T-helper 2 cell treated with Interferon-gamma antibody and Interleukin-4, amounts not matched to agents 5 μg/mL and 100 μg/mL, for 36 hours (primary cell): Measurements from ENCODE around the gene PFKFB4.

Source experiments
- DNase-seq: peaks from one replicate; pipeline ENCODE4 v3.0.0; 2021; ENCODE audit warnings: low spot score
- H3K27ac Mint-ChIP-seq: one replicate; pipeline ENCODE4 v1.8.0; 2021; ENCODE audit warnings: mild to moderate bottlenecking, mixed read lengths
- H3K27me3 Mint-ChIP-seq: one replicate; pipeline ENCODE4 v1.8.0; 2021; ENCODE audit warnings: low read depth, mixed read lengths
- H3K36me3 Mint-ChIP-seq: one replicate; pipeline ENCODE4 v1.8.0; 2021; ENCODE audit warnings: low read depth, mixed read lengths
- H3K4me1 Mint-ChIP-seq: one replicate; pipeline ENCODE4 v1.8.0; 2021; ENCODE audit warnings: low read depth, mixed read lengths
- H3K4me3 Mint-ChIP-seq: one replicate; pipeline ENCODE4 v1.8.0; 2022; ENCODE audit warnings: mild to moderate bottlenecking, moderate library complexity, mixed read lengths
- H3K9me3 Mint-ChIP-seq: one replicate; pipeline ENCODE4 v1.8.0; 2021; ENCODE audit warnings: mixed read lengths

Gene PFKFB4

GRCh38 chr3:48569808-48570450 lies 13.3 kb upstream of the PFKFB4 start:
- Mint-ChIP-seq H3K4me1 (peaks cover 4% of the 10 kb centered on the region), H3K36me3 (no peaks in the 10 kb centered on the region), H3K27me3 (no peaks in the 10 kb centered on the region), H3K27ac (no peak overlapping the region), H3K9me3 (no peaks in the 10 kb centered on the region), H3K4me3 (no peak overlapping the region)
- DNase-seq, result no peak

GRCh38 chr3:48569400-48569799 lies 12.8 kb upstream of the PFKFB4 start:
- DNase-seq, result no peak
- Mint-ChIP-seq H3K9me3 (no peaks in the 10 kb centered on the region), H3K4me1 (peaks cover 4% of the 10 kb centered on the region), H3K27ac (no peak overlapping the region), H3K27me3 (no peaks in the 10 kb centered on the region), H3K4me3 (no peak overlapping the region), H3K36me3 (no peaks in the 10 kb centered on the region)

- DNase-seq, result no peak
- Mint-ChIP-seq H3K36me3 (no peaks in the 10 kb centered on the region), H3K4me3 (no peak overlapping the region), H3K9me3 (no peaks in the 10 kb centered on the region), H3K4me1 (peaks cover 4% of the 10 kb centered on the region), H3K27me3 (no peaks in the 10 kb centered on the region), H3K27ac (no peak overlapping the region)
These were observed 11.9 kb upstream of the PFKFB4 start for GRCh38 chr3:48568476-48568875.

- Mint-ChIP-seq H3K27me3 (no peaks in the 10 kb centered on the region), H3K4me1 (peaks cover 4% of the 10 kb centered on the region), H3K9me3 (no peaks in the 10 kb centered on the region), H3K27ac (no peak overlapping the region), H3K4me3 (no peak overlapping the region), H3K36me3 (no peaks in the 10 kb centered on the region)
- no peak for DNase-seq
These were observed 10.9 kb upstream of the PFKFB4 start for GRCh38 chr3:48567500-48567899.

- no peaks in the 10 kb centered on the region for H3K9me3 Mint-ChIP-seq
- H3K4me3 Mint-ChIP-seq, result no peak overlapping the region
- no peak overlapping the region for H3K27ac Mint-ChIP-seq
- no peaks in the 10 kb centered on the region for H3K36me3 Mint-ChIP-seq
- no peaks in the 10 kb centered on the region for H3K27me3 Mint-ChIP-seq
- DNase-seq, result no peak
- H3K4me1 Mint-ChIP-seq, result peaks cover 4% of the 10 kb centered on the region
These were observed 10.5 kb upstream of the PFKFB4 start for GRCh38 chr3:48567090-48567489.

- Mint-ChIP-seq H3K27me3 (no peaks in the 10 kb centered on the region), H3K27ac (no peak overlapping the region), H3K9me3 (no peaks in the 10 kb centered on the region), H3K4me3 (no peak overlapping the region), H3K36me3 (no peaks in the 10 kb centered on the region), H3K4me1 (peaks cover 4% of the 10 kb centered on the region)
- no peak for DNase-seq
These were observed 9.8 kb upstream of the PFKFB4 start for GRCh38 chr3:48566401-48566760.

GRCh38 chr3:48565591-48566400 lies 9.2 kb upstream of the PFKFB4 start:
- no peak overlapping the region for H3K4me3 Mint-ChIP-seq
- peak overlapping the region; percentile 46 for H3K27ac Mint-ChIP-seq

GRCh38 chr3:48565186-48565585 lies 8.6 kb upstream of the PFKFB4 start:
- DNase-seq, result no peak
- peaks cover 10% of the 10 kb centered on the region for H3K4me1 Mint-ChIP-seq
- no peaks in the 10 kb centered on the region for H3K27me3 Mint-ChIP-seq
- no peaks in the 10 kb centered on the region for H3K36me3 Mint-ChIP-seq
- no peak overlapping the region for H3K4me3 Mint-ChIP-seq
- H3K27ac Mint-ChIP-seq, result no peak overlapping the region
- no peaks in the 10 kb centered on the region for H3K9me3 Mint-ChIP-seq

More at GRCh38 chr3:48565591-48566400, 9.2 kb upstream of the PFKFB4 start:
- H3K27me3 Mint-ChIP-seq, result no peaks in the 10 kb centered on the region
- peak; percentile 29 for DNase-seq
- H3K4me1 Mint-ChIP-seq, result peaks cover 6% of the 10 kb centered on the region
- H3K36me3 Mint-ChIP-seq, result no peaks in the 10 kb centered on the region
- no peaks in the 10 kb centered on the region for H3K9me3 Mint-ChIP-seq

- H3K4me1 Mint-ChIP-seq, result peaks cover 15% of the 10 kb centered on the region
- no peak overlapping the region for H3K4me3 Mint-ChIP-seq
- H3K27ac Mint-ChIP-seq, result no peak overlapping the region
- H3K36me3 Mint-ChIP-seq, result no peaks in the 10 kb centered on the region
- DNase-seq, result no peak
- no peaks in the 10 kb centered on the region for H3K27me3 Mint-ChIP-seq
- no peaks in the 10 kb centered on the region for H3K9me3 Mint-ChIP-seq
These were observed 8.1 kb upstream of the PFKFB4 start for GRCh38 chr3:48564667-48565066.

GRCh38 chr3:48564022-48564421 lies 7.4 kb upstream of the PFKFB4 start:
- H3K4me3 Mint-ChIP-seq, result no peak overlapping the region
- H3K27ac Mint-ChIP-seq, result no peak overlapping the region
- H3K36me3 Mint-ChIP-seq, result no peaks in the 10 kb centered on the region
- H3K4me1 Mint-ChIP-seq, result peaks cover 15% of the 10 kb centered on the region
- peak; percentile 14 for DNase-seq
- H3K27me3 Mint-ChIP-seq, result no peaks in the 10 kb centered on the region
- H3K9me3 Mint-ChIP-seq, result no peaks in the 10 kb centered on the region

GRCh38 chr3:48563382-48563918 lies 6.8 kb upstream of the PFKFB4 start, which contains the start of gene UCN2:
Gene UCN2 (minus strand): TSS chr3:48563781. CDS start chr3:48563124, 657 bp downstream.
- DNase-seq, result no peak
- Mint-ChIP-seq H3K4me1 (peaks cover 19% of the 10 kb centered on the region), H3K27ac (no peak within 1 kb of the TSS)

GRCh38 chr3:48562367-48563095 lies 5.9 kb upstream of the PFKFB4 start:
- Mint-ChIP-seq H3K27ac (no peak overlapping the region), H3K36me3 (no peaks in the 10 kb centered on the region), H3K9me3 (no peaks in the 10 kb centered on the region), H3K4me1 (peaks cover 24% of the 10 kb centered on the region), H3K27me3 (no peaks in the 10 kb centered on the region), H3K4me3 (no peak overlapping the region)
- DNase-seq, result no peak

More at GRCh38 chr3:48563382-48563918, 6.8 kb upstream of the PFKFB4 start, which contains the start of gene UCN2:
- Mint-ChIP-seq H3K36me3 (no peaks in the 10 kb centered on the region), H3K4me3 (no peak within 1 kb of the TSS), H3K27me3 (no peaks in the 10 kb centered on the region), H3K9me3 (no peaks in the 10 kb centered on the region)

GRCh38 chr3:48561045-48561736 lies 4.6 kb upstream of the PFKFB4 start:
- DNase-seq, result no peak
- H3K27me3 Mint-ChIP-seq, result no peaks in the 10 kb centered on the region
- H3K9me3 Mint-ChIP-seq, result no peaks in the 10 kb centered on the region
- H3K4me1 Mint-ChIP-seq, result peaks cover 24% of the 10 kb centered on the region
- H3K36me3 Mint-ChIP-seq, result no peaks in the 10 kb centered on the region
- peak overlapping the region; percentile 57 for H3K4me3 Mint-ChIP-seq
- no peak overlapping the region for H3K27ac Mint-ChIP-seq
